HG03139 (cell line): Measurements from ENCODE around the gene PLCG2.
"Not testable (repeated sequence)": the region's sequence is repeated elsewhere in the genome, so short reads cannot be mapped to it uniquely, and the experiment has no call there.

Experiments
- ATAC-seq: cut with Tn5 transposase; IDR thresholded peaks from one replicate; pipeline ENCODE4 v1.9.1; 2021; ENCODE audit not compliant: unreplicated experiment

PLCG2 gene

GRCh38 chr16:81752876-81753227 lies 26.2 kb upstream of the PLCG2 start:
- no peak for ATAC-seq

- ATAC-seq = no peak
Measured at GRCh38 chr16:81754858-81755257, 24.2 kb upstream of the PLCG2 start.

- no peak for ATAC-seq
Measured at GRCh38 chr16:81755915-81756614, 23.0 kb upstream of the PLCG2 start.

GRCh38 chr16:81756615-81757356 lies 22.3 kb upstream of the PLCG2 start:
- no peak for ATAC-seq

GRCh38 chr16:81758376-81758775 lies 20.7 kb upstream of the PLCG2 start:
- ATAC-seq = no peak

- ATAC-seq = not testable (repeated sequence)
Measured at GRCh38 chr16:81762322-81762721, 16.8 kb upstream of the PLCG2 start.

- ATAC-seq = no peak
Measured at GRCh38 chr16:81765111-81765919, 13.8 kb upstream of the PLCG2 start.

- no peak for ATAC-seq
Measured at GRCh38 chr16:81765969-81766368, 13.1 kb upstream of the PLCG2 start.

GRCh38 chr16:81767987-81768592 lies 11.0 kb upstream of the PLCG2 start:
- ATAC-seq = no peak

- no peak for ATAC-seq
Measured at GRCh38 chr16:81770008-81770407, 9.1 kb upstream of the PLCG2 start.

GRCh38 chr16:81774348-81774747 lies 4.7 kb upstream of the PLCG2 start:
- ATAC-seq = no peak

GRCh38 chr16:81775570-81775969 lies 3.5 kb upstream of the PLCG2 start:
- ATAC-seq = no peak

- ATAC-seq = no peak
Measured at GRCh38 chr16:81778231-81778630, 860 bp upstream of the PLCG2 start.

- ATAC-seq = peak; percentile 9
Measured at GRCh38 chr16:81779536-81780320, 637 bp downstream of the PLCG2 start.

GRCh38 chr16:81780350-81780749 lies 1.3 kb downstream of the PLCG2 start:
- no peak for ATAC-seq

GRCh38 chr16:81782236-81782635 lies 3.1 kb downstream of the PLCG2 start:
- ATAC-seq = no peak

- no peak for ATAC-seq
Measured at GRCh38 chr16:81784072-81784795, 5.1 kb downstream of the PLCG2 start.

GRCh38 chr16:81785138-81785924 lies 6.2 kb downstream of the PLCG2 start:
- no peak for ATAC-seq

GRCh38 chr16:81786321-81786720 lies 7.2 kb downstream of the PLCG2 start:
- ATAC-seq = no peak
